ENCODE data around the gene FAP. TPM values are rescaled to one million over a fixed set of nuclear protein-coding genes. Genes with fewer than 3 reads are reported as not detected.

FAP gene
- polyA plus RNA-seq, 1 experiment: 135 TPM

- Histone ChIP-seq H3K36me3 (ENCODE audit: control insufficient read depth, insufficient read depth, low read length) (no peaks in the 10 kb centered on the region), H3K4me3 (ENCODE audit: low read depth, low read length) (no peak overlapping the region), H3K27me3 (ENCODE audit: control insufficient read depth, insufficient read depth, low read length) (peaks cover 5% of the 10 kb centered on the region)
- TF ChIP-seq, protein P1, sequence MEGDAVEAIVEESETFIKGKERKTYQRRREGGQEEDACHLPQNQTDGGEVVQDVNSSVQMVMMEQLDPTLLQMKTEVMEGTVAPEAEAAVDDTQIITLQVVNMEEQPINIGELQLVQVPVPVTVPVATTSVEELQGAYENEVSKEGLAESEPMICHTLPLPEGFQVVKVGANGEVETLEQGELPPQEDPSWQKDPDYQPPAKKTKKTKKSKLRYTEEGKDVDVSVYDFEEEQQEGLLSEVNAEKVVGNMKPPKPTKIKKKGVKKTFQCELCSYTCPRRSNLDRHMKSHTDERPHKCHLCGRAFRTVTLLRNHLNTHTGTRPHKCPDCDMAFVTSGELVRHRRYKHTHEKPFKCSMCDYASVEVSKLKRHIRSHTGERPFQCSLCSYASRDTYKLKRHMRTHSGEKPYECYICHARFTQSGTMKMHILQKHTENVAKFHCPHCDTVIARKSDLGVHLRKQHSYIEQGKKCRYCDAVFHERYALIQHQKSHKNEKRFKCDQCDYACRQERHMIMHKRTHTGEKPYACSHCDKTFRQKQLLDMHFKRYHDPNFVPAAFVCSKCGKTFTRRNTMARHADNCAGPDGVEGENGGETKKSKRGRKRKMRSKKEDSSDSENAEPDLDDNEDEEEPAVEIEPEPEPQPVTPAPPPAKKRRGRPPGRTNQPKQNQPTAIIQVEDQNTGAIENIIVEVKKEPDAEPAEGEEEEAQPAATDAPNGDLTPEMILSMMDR (IDR thresholded peaks at IDR 0.05; ENCODE audit: insufficient read depth, low read depth, low read length): 0 out of 2 replicates have a peak, but pooled peaks have one; percentile 4
- no peak for DNase-seq (ENCODE audit: low read depth)
- CTCF ChIA-PET: interaction anchor here (1.2 to 2.4 kb wide), 5 partner anchors 10 to 557 kb away, joined by 3 to 10 read pairs (median 6); no protein-coding TSS in a partner anchor
- POLR2A ChIA-PET: no interaction called here
Measured at GRCh38 chr2:162143969-162144368, 99.3 kb downstream of the FAP start.

DNA sequence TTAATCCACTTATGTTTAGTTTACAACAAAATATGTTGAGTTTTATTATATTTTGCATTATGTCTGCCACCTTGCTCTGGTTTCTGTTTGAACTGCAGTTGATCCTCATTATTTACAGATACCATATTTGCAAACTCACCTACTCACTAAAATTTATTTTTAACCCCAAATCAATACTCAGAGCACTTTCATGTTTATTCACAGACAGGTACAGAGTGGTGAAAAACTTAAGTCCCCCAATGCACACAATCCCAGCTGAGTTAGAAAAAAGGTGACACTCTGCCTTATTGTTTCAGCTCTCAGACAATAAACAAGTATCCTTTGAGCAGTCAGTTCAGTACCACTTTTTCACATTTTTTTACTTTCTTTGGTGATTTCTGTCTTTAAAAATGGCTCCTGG is 104.9 kb downstream of the FAP start:
- TF ChIP-seq, protein P1 (IDR thresholded peaks at IDR 0.05; ENCODE audit: insufficient read depth, low read depth, low read length): no peak
- CTCF ChIA-PET: interaction anchor here (2.0 kb wide), 1 partner anchor 12 kb away, joined by 6 read pairs; no protein-coding TSS in a partner anchor
- H3K36me3 ChIP-seq (ENCODE audit: control insufficient read depth, insufficient read depth, low read length): no peaks in the 10 kb centered on the region
- no peak overlapping the region for H3K4me3 ChIP-seq (ENCODE audit: low read depth, low read length)
- peaks cover 3% of the 10 kb centered on the region for H3K27me3 ChIP-seq (ENCODE audit: control insufficient read depth, insufficient read depth, low read length)
- no peak for DNase-seq (ENCODE audit: low read depth)
- POLR2A ChIA-PET: no interaction called here

- Histone ChIP-seq H3K36me3 (ENCODE audit: control insufficient read depth, insufficient read depth, low read length) (no peaks in the 10 kb centered on the region), H3K27me3 (ENCODE audit: control insufficient read depth, insufficient read depth, low read length) (peaks cover 2% of the 10 kb centered on the region; the same call in 1 of the 2 replicates), H3K4me3 (ENCODE audit: low read depth, low read length) (no peak overlapping the region)
- no peak for DNase-seq (ENCODE audit: low read depth)
- CTCF ChIA-PET: interaction anchor here (0.8 to 3.3 kb wide), 4 partner anchors 11 to 120 kb away, joined by 3 to 22 read pairs (median 4); no protein-coding TSS in a partner anchor
- POLR2A ChIA-PET: no interaction called here
- TF ChIP-seq, protein P1 (IDR thresholded peaks at IDR 0.05; ENCODE audit: insufficient read depth, low read depth, low read length): no peak
Measured at GRCh38 chr2:162127422-162127821, 115.8 kb downstream of the FAP start.

GRCh38 chr2:162126527-162126926 is 116.7 kb downstream of the FAP start:
- Histone ChIP-seq H3K27me3 (ENCODE audit: control insufficient read depth, insufficient read depth, low read length) (peaks cover 2% of the 10 kb centered on the region; the same call in 1 of the 2 replicates), H3K36me3 (ENCODE audit: control insufficient read depth, insufficient read depth, low read length) (no peaks in the 10 kb centered on the region), H3K4me3 (ENCODE audit: low read depth, low read length) (no peak overlapping the region)
- TF ChIP-seq, protein P1 (IDR thresholded peaks at IDR 0.05; ENCODE audit: insufficient read depth, low read depth, low read length): no peak
- CTCF ChIA-PET: interaction anchor here (0.6 to 3.3 kb wide), 15 partner anchors 7 to 860 kb away, joined by 3 to 22 read pairs (median 4); no protein-coding TSS in a partner anchor
- no peak for DNase-seq (ENCODE audit: low read depth)
- POLR2A ChIA-PET: interaction anchor here (0.6 kb wide), 1 partner anchor 107 kb away, joined by 3 read pairs; no protein-coding TSS in a partner anchor

DNA sequence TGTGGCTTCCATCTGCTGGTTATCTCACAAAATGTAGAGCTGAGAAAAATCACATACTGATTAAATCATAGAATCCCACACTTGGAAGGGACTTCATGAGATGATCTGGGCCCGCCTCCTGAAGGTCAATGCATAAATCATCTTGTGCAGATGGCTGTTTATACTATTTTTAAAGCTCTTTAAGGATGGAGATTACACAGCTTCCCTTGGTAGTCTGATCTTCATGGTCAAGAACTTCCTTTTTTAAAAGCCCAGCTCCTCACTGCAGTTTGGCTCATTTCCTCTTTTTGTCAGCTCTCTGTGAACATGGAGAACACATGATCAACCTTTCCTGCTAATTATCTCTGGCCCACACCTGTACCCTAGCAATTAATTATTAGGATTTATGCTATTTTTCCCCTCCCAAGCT is 117.1 kb downstream of the FAP start:
- ChIA-PET POLR2A (interaction anchor here (0.6 kb wide), 1 partner anchor 107 kb away, joined by 3 read pairs; no protein-coding TSS in a partner anchor), CTCF (interaction anchor here (0.6 to 3.3 kb wide), 16 partner anchors 8 to 860 kb away, joined by 3 to 22 read pairs (median 6); no protein-coding TSS in a partner anchor)
- TF ChIP-seq, protein P1 (IDR thresholded peaks at IDR 0.05; ENCODE audit: insufficient read depth, low read depth, low read length): no peak
- H3K4me3 ChIP-seq (ENCODE audit: low read depth, low read length): no peak overlapping the region
- H3K36me3 ChIP-seq (ENCODE audit: control insufficient read depth, insufficient read depth, low read length): no peaks in the 10 kb centered on the region
- peaks cover 2% of the 10 kb centered on the region; the same call in 1 of the 2 replicates for H3K27me3 ChIP-seq (ENCODE audit: control insufficient read depth, insufficient read depth, low read length)
- no peak for DNase-seq (ENCODE audit: low read depth)
